NCI-H1694 treated with DMSO at 0.1 percent for 48 hours (cell line): ENCODE data around the gene AMBRA1.

Source experiments
- DNase-seq: peaks from one replicate; lab custom pipeline; 2025; lab: John Stamatoyannopoulos, UW

The AMBRA1 gene

DNA sequence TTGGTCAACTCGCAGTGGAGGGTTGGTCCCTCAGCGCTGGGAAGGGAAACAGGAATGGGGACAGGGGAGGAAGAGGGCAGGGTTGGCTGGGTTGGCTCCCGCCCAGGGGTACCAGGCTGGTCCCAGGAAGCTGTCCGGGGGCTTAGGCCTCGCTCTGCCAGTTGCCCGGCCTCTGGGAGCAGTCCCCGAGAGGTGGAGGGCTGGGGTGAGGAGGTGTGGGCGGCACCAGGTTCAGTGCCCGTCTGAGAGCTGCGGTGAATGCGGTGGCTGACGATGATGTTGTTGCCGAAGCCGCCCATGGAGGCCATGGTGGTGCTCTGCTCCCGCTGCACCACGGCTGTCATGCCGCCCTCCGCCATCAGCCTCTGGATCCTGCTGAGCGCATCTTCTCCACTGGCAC is 196.3 kb downstream of the AMBRA1 start:
- DNase-seq = no peak

DNA sequence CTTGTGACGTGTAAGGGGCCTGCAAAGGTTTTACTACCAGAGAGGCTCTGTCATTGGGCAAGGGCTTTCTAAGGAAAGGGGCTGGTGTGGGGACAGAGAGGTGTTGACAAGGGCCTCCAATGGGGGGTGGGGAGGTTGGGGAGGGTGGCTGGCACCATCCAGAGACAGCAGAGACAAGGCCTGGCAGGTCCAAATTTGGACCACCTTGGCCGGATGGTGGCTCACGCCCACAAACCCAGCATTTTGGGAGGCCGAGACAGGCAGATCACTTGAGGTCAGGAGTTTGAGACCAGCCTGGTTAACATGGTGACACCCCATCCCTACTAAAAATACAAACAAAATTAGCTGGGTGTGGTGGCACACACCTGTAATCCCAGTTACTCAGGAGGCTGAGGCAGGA is 200.1 kb downstream of the AMBRA1 start:
- DNase-seq = no peak

DNA sequence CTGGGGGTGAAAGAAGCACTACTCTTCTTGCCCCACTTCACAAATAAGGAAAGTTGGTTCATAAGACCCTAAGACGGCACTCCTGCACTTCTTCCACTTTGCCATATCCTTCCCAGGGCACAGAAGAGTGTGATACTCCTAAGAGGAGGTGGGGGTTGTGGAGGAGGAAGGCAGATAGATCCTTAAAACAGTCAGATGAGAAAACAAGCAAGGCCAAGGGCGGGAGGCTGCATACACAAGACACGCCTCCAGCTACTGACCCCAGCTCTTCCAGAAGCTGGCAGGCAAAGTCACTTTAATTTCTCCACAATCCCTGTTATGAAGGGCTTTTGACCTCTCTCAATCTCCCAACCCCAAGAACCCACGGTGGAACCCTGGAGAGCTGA is 200.6 kb downstream of the AMBRA1 start:
- no peak for DNase-seq

DNA sequence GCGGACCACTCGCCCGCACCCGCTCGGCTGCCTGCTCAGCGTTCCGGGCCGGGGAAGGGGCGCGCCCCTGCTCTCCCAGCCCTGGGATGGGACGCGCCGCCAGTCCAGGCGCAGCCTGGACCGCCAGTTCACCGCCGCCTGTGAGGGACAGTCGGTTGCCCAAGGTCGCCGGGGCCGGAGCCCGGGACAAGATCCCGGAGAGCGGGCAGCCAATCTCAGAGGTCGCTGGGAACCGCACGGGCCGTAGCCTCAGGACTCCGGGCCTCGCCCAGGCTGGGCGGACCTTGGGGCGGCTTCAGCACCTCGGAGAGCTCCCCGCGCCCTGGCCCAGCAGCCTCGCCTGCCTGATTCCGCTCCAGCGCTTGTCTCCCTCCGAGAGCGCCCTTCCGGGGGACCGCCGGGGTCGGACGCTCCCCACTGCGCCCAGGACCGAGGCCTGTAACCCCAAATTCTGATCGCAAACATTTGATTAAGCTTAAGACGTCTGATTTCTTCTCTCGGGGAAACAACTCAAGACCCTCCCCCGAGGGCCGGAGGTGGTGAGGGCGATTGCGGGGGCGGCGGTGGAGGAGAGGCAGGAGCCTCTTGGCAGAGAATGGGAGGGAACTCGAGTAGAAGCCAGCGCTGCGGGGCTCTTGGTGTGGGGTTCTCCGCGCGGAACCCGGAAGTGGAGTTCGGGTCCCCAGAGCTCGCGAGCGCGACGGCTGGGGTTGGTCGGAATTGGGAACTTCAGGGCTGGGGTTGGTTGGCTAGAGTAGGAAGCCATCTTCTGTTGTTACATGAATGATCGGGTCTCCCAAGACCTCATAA is 201.2 kb downstream of the AMBRA1 start:
- DNase-seq = no peak

DNA sequence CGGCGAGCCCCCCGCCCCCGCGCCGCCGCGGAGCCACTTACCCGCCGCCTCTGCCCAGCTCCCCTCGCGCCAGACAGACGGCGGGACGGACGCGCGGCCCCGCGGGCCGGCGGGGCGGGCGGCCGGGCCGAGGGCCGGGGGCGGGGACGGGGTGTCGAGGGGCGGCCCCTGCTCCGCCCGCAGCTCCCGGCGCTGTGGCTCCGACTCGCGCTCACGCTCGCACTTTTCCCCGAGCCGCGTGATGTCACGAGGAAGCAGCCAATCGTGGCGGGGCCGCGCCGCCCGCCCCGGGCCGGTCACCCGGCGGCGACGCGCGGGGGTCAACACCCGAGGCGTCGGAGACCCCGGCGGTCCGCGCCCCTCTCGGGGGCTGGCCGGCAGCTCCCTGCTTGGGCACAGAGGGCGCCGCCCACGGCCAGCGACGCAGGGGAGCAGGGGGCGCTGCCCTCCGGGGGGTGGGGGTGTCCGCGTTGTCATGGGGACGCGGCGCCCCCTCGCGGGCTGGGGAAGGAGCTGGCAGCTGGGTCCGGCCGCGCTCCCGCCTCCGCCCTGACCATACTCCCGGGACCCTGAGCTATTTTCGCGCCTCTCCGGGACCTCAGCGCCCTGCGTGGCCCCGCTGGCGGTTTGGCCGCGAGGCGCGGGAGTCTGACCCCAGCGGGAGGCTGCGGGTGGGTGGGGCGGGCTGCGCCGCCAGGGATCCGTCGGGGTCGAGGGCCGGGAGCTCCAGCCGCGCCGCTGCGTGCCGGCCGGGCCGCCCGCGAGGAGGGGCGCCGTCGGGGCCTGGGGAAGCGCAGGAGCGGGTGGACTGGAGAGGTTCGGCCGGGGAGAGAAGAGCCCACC is 202.0 kb downstream of the AMBRA1 start, which contains the start of gene CHRM4:
Gene CHRM4, minus strand, starts transcription at position 199 of the 843 bp plus-strand sequence. CDS start 5,219 bp downstream, outside the sequence.
- DNase-seq = no peak

DNA sequence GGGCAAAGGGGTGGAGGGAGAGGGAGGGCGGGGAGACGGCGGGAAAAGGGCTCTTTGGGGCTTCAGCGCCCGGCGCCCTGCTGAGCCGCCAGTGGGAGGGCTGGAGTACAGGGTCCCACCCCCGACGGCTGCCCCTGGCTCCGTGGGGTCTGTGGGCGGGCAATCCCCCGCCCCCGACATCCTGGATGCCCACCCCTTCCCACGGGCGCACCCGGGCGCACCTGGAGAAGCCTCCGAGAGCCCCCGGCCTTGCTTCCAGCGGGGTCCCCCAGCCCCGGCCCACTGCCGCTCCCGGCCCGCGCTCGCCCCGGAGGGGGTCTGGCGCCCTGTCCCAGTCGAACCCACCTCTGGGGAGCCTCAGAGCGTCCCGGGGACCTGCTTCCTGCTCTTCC is 202.6 kb downstream of the AMBRA1 start:
- no peak for DNase-seq

GRCh38 chr11:46390331-46391171 is 203.3 kb downstream of the AMBRA1 start:
- DNase-seq = no peak

DNA sequence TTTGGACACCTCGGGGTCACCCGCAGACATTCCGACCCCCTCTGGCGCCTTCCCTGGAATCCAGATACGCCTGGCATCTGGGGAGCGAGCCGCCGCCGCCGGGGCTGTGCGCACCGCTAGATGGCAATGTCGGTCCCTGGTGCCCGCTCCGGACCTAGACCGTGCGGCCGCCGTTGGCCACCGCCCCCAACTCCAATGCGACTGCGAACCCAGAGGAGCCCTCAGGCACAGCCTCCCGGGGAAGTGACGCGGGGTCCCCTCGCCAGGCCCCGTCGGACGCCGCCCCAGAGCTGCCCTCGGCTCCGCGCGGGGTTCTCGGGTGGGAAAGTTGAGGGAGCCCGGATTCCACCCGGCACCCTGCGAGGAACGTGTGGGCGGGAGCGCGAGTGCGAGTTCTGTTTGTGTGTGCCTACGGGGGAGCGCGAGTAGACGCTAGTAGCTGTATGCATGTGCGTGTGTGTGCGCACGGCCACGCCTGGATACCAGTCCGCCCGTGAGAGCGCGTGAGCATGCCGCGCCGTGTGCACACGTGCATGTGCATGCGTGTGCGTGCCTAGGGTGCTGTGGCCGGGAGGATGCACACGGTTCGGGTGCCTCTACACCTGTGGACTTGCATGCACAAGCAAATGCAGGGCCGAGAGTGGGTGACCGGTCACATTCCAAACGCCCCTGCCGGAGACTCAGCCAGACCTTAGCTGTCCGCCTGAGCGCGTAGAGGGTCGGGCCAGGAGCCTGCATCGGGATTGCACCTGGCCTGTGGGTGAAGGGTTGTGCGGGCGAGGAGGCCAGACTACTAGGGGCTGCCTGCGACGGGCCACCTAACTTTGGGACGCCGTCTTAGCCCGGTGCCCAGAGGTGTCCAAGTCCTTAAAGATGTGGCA is 204.1 kb downstream of the AMBRA1 start:
- DNase-seq = peak; percentile 62

DNA sequence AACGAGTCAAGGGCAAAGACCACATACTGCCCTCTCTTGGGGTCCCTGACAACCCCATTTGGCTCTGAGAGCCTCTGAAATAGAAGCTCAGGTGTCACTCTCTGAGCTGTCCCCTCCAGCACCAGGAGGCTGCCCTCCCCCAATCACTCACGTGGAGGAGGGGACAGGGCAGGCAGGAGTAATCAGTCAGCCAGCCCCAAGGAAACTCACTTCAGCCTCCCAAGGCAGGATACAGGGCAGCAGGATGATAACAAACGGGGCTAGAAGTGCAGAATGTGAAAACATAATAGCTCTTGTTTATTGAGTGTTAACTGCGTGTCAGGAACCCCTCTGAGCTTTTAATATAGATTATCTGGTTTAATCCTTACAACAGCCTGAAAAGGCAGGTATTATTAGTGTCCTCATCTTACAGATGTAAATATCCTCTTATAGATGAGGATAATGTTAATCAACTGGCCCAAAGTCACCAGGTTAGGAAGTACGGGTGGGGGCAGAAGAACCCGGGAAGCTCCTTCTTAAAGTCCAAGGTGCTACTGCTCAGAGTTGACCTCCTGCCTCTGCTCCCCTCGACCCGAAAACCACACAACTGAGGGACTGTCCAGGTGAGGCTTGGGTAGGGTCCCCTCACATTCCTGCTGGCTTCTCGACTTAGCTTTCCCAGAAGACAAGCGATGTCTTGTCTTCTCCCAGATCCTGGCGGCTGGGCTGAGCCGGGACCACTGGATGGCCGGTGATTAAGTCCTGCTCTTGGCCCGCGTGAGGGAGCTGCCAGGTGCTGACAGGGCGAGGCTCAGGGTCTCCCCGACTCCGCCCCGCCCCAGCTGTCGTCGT is 205.0 kb downstream of the AMBRA1 start:
- DNase-seq = no peak

- DNase-seq = no peak
Observed at GRCh38 chr11:46387919-46388618, 205.8 kb downstream of the AMBRA1 start.

DNA sequence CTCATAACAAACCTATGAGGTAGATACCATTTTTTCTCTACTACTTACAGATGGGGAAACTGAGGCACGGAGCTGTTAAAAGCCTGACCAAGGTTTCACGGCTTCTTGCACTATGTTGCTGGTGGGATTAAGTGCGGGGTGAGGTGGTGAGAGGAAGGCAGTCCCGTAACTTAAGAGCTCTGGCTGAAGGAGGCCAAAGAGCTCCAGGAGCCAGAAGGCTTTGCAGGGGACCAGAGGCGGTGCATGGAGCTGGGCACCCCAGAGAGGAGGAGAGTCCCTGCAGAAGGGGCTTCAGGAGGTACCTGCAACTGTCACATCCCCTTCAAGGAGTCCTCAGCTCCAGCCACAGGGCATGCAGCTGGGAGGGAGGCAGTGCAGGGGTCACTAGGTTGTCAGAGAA is 206.4 kb downstream of the AMBRA1 start:
- DNase-seq = no peak

- no peak for DNase-seq
Observed at GRCh38 chr11:46386674-46387073, 207.1 kb downstream of the AMBRA1 start.

DNA sequence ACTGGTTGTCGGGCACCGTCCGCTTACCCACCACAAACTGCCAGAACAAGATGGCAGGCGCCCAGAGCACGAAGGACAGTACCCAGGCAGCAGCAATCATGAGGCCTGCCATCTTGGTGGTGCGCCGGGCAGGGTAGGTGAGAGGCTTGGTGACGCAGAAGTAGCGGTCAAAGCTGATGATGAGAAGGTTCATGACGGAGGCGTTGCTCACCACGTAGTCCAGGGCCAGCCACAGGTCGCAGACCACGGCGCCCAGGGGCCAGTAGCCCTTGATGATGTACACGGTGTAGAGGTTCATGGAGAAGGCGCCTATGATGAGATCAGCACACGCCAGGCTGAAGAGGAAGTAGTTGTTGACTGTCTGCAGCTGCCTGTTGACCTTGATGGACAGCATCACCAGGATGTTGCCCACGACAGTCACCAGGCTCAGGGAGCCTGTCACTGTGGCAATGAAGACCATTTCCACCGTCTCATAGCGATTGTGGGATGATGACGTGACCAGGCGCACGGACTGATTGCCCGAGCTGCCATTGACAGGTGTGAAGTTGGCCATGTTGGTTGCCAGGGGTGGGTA is 207.7 kb downstream of the AMBRA1 start:
- DNase-seq = no peak

GRCh38 chr11:46385169-46386004 is 208.4 kb downstream of the AMBRA1 start:
- DNase-seq = no peak

DNA sequence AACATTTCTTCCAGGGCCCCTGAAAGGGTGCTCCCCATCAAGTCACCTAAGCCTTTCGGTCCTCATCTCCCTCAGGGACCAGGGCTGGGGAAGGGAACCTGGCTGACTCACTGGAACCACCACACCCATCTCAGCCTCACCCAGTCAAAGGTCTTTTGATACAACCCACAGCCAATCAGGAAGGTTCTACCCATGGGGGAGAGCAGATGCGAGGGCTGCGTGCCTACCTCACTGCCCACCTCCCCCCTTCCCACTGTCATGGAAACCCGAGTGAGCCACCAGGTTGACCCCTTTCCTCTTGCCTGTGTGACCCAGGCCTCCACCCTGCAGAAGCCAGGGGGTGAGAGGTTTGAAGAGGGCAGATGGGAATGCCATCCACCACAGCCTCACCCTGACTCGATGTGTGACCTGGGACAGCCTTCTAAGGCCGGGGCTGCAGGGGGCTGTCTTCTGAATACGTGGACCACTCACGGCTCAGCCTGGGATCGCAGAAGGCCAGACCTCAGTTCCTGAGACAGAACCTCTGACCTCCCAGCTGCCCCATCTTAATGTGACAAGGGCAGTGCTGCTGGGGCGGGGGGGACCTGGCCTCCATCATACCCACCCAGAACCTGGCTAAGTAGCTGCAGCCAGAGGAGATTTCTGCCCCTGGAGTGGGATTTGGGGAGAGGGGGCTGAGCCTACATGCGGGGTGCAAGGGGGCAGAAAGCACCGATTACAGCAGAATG is 209.7 kb downstream of the AMBRA1 start:
- no peak for DNase-seq

DNA sequence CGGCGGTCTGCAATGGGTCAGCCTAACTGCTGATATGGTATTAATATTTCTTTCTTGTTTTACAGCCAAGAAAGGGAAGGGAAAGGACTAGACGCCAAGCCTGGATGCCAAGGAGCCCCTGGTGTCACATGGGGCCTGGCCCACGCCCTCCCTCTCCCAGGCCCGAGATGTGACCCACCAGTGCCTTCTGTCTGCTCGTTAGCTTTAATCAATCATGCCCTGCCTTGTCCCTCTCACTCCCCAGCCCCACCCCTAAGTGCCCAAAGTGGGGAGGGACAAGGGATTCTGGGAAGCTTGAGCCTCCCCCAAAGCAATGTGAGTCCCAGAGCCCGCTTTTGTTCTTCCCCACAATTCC is 210.4 kb downstream of the AMBRA1 start:
- no peak for DNase-seq

DNA sequence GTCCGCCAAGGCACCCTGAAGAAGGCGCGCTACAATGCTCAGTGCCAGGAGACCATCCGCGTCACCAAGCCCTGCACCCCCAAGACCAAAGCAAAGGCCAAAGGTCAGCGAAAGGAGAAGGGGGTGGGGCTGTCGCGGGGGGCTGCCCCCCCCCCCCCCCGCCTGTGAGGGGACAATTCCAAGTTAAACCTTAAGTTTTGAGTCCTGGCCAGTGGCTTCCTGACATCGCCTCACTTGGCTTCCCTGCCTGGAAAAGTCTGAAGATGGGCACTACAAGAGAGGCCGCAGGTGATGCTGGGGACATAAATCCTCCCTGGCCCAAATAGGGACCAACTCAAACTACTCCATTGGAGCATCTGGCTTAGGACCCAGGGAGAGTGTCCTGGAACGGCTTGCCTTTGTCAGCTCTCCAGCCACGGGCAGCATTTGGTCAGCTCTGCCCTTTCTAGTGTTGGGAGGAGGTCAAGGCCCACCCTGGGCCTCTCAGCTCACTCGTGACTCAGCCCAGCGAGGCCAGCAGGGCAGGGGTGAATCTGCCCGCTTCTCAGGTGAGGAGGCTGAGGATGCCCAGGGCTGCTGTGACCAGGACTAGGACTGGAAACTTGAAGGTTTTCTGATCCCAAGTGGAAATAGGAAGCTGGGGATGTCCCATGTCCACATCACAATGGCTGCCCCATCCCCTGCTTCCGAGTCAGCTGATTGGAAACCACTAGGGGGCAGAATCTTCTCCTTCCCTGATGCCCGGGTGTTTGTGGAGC is 211.0 kb downstream of the AMBRA1 start:
- DNase-seq = no peak
